HG02623 (cell line): ENCODE results near the gene CACHD1.

ENCODE experiments used
- ATAC-seq: cut with Tn5 transposase; IDR thresholded peaks from one replicate; pipeline ENCODE4 v1.9.1; 2021; ENCODE audit warnings: moderate library complexity; ENCODE audit not compliant: unreplicated experiment

CACHD1 gene

GRCh38 chr1:64545118-64545843 is 75.4 kb downstream of the CACHD1 start:
- no peak for ATAC-seq

- no peak for ATAC-seq
Measured at GRCh38 chr1:64546013-64546412, 76.1 kb downstream of the CACHD1 start.

DNA sequence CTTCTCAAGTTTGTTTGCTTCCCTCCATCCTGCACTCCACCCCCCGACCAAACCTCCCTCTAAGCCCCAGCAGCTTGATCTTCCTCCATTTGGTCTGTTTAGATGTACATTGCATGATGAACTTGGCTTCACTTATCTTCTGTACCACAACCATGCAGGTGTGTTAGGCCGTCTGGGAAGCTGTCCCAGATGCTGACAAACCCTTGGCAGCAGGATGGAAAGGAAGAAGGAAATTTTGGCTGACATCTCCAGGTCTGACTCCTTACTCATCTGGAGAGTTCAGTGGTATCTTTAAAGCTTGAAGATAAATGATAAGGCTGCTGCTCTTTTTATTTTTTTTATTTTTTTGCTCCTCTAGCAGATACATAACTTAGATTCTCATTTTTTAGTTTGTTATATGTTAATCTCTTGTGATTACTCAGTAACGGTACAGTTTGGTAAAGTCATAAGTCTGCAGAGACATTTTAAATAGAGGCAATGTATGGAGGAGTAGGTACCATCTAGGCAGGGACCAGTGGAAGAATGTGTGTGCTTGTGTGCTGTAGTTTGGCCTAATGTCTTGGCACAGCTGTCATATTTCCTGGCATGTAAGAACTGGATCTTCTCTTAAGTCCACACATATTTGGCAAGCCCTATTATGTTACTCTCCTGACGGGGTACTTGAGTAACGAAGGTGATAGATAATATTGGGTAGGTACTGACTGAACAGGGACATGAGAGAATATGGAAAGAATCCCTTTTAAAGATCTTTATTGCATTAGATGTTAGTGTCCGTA is 79.7 kb downstream of the CACHD1 start:
- no peak for ATAC-seq

- no peak for ATAC-seq
Measured at GRCh38 chr1:64550510-64550909, 80.6 kb downstream of the CACHD1 start.

GRCh38 chr1:64550946-64551605 is 81.1 kb downstream of the CACHD1 start:
- ATAC-seq: no peak

DNA sequence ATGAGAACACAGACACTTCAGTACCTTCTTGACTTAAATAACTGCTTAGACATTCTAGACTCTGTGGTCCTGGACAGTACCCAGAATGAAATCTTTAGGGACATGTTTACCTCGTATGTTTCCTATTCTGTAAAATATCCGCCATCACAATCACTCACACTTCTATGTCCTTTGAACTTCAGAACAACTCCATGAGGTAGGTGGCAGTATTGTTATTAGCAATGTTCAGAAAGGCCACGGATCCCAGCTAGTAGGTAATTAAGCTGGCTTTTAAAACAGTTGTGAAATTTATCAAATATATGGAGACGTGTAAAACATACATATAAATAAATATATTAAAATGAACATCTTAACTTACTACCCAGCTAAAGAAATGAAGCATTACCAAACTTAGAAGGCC is 83.4 kb downstream of the CACHD1 start:
- ATAC-seq: no peak

- no peak for ATAC-seq
Measured at GRCh38 chr1:64555947-64556346, 86.0 kb downstream of the CACHD1 start.

- ATAC-seq: no peak
Measured at GRCh38 chr1:64561993-64562392, 92.1 kb downstream of the CACHD1 start.

GRCh38 chr1:64563958-64564565 is 94.1 kb downstream of the CACHD1 start:
- ATAC-seq: no peak

GRCh38 chr1:64564891-64565290 is 95.0 kb downstream of the CACHD1 start:
- ATAC-seq: no peak

DNA sequence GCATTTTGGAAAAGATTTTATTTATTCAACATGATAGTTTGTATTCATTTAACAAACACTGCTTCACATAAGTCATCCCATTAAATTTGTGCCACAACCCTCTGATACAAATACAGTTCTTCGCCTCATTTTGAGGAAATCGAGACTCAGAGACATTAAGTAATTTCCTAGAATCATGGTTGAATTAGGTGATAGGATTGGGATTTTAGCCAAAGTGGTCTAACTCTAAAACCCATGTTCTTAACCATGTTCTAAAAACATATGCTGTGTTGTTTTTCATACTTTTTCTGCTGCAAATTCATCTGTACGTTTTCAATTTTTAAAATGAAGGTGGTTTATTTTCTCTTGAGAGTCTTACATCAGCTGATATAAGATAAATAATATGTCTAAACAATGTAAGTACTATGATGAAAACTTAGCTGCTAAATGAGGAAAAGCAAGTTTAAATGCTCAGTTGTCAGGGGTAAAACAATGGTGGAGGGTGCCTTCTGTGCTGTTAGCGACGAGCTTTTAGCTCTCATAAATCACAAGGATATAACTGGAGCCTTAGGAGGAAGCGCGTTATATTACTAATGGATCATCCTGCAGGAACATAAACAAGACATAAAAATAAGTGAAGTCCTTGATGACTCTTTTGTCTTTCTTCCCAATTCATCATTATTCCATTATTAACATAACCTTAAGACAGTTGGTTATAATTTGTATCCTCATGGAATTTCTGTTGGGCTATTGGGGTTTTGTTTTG is 97.7 kb downstream of the CACHD1 start:
- no peak for ATAC-seq

DNA sequence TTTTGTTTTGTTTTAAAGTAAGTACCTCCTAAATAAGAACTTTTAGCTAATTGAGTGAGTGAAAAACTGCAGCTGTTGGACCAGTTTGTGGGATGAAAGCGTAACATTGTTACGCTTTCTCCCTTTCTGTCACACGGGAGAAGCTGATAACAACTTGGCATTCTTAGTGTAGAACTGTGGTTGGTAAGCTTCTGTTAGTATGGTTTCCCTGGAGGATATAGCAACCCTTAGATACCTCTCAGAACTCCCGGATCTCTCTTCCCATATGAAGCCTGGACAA is 98.2 kb downstream of the CACHD1 start:
- no peak for ATAC-seq

DNA sequence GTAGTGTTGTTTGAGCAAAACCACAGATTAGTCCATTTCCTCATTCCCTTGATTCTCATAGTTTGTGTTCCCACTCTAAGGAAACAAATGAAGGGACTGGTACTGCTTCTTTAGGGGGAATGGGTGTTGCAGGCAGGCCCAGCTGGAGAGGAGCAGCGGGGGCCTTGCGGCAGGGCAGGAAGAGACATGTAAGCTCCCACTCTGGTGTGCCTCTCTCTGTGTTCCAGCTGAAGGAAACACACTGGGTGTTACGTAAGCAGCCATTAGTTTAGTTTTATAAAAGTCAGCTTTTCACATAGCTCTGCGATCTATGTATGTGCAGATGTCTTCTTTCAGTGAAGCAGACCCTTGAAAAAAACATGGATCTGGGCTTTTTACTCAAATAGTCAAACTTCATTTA is 99.5 kb downstream of the CACHD1 start:
- ATAC-seq: no peak

DNA sequence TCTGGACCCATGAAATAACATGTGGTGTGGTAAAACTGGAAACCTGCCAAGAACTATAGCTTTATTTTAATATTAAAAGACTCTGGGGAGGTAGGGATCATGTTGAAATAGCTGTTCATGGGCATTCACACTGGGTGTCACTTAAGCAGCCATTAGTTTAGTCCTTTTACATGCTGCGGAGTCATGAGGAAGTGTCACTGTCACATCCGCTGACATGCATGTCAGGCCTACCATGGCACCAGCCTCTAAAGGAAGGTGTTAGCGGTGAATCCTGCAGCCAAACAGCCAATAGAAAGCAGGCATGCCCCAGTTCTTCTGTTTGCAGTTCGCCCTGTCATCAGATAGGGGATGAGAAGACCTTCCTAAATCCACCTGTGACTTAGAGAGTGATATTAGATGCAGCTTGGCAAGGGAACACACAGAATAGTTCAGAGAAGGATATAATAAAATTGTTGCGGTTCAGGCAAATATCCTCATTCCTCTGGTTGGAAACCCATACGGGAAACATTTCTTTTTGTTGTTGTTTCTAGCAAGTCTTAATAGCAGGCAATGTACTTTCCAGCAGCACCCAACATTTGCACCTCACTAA is 100.4 kb downstream of the CACHD1 start:
- no peak for ATAC-seq

DNA sequence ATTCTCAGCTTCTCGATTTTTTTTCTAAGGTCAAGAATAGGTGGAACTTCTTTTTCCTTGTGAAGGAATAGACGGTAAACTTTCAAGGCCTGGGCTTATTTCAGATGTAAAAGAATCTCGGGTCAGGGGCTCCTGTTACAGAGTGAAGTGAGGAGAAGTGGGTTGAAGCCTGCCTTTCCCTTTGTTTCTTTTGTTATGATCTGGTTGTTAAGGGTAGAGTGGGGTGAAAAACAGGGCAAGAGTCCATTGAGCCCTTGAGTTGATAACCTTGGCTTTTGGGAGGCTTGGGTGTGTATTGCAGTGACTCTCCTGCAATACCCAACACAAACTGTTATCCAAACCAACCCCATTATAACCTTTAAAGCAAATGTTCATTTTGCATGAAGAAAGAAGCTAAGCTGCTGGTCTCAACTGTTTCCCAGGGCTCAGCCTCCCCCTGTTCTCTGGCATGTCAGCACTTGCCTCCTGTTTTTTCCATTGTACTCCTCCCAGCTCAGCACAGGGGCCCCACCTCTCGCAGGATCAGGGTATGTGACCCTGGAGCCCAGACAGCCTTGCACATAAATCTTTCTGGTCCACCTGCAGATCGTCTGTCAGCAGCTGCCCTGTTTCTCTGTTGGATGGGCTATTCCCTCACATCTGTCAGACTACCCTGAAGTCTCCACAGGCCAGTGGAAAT is 102.4 kb downstream of the CACHD1 start:
- no peak for ATAC-seq

- no peak for ATAC-seq
Measured at GRCh38 chr1:64574301-64574700, 104.4 kb downstream of the CACHD1 start.

- no peak for ATAC-seq
Measured at GRCh38 chr1:64575881-64576676, 106.2 kb downstream of the CACHD1 start.

DNA sequence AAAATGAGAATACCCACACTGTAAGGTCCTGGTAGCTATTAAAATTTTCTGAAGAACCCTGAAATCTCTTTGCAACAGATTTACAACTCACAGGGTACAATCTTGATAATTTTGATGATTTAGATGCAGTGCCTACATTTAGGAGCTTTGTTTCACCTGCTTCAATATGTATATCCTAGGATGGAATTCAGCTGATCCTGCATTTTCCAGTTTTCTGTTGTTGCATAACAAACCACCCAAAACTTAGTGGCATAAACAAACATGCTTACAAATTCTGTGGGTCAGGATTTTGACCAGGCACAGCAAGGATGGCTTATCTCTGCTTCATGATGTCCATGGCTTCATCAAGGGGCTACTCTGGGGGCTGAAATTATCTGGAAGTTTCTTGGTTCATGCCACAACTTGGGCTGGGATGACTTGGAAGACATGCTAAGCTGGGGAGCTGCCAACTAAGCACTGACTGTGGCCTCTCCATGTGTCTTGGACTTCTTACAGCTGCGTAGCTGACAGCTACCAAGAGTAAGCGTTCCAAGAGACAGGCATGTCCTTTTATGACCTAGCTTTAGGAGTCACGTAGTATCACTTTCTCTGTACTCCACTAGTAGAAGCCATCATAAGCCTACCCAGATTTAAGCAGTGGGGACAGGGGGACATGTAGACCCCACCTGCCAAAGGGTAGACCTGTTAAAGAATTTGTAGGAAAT is 108.5 kb downstream of the CACHD1 start:
- no peak for ATAC-seq

- ATAC-seq: no peak
Measured at GRCh38 chr1:64579767-64580166, 109.8 kb downstream of the CACHD1 start.
